ENCODE data around the gene KCNN3.

DNA sequence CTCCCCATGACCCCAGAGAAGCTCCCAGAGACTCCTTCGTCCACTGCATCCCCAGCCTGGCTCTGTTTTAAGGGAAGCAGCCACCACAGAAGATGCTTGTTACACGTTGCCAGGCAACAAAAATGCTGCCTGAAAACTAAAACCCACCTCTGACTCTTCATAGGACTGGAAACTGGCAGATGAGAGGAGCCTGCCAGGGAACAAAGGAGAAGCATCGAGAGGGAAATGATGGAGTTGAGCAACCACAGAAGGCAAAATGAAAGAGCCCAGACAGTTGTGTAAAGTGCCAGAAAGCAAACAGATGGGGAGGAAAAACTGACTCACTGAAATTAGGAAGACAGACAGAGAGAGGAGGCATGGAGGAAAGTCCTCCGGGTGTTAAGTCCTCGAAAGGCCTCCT, 118.4 kb downstream of the KCNN3 start:
- TF ChIP-seq POLR2A (IDR thresholded peaks at IDR 0.05; ENCODE audit: extremely low read depth, insufficient read length): no peak
- TF ChIP-seq, protein P1, sequence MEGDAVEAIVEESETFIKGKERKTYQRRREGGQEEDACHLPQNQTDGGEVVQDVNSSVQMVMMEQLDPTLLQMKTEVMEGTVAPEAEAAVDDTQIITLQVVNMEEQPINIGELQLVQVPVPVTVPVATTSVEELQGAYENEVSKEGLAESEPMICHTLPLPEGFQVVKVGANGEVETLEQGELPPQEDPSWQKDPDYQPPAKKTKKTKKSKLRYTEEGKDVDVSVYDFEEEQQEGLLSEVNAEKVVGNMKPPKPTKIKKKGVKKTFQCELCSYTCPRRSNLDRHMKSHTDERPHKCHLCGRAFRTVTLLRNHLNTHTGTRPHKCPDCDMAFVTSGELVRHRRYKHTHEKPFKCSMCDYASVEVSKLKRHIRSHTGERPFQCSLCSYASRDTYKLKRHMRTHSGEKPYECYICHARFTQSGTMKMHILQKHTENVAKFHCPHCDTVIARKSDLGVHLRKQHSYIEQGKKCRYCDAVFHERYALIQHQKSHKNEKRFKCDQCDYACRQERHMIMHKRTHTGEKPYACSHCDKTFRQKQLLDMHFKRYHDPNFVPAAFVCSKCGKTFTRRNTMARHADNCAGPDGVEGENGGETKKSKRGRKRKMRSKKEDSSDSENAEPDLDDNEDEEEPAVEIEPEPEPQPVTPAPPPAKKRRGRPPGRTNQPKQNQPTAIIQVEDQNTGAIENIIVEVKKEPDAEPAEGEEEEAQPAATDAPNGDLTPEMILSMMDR (IDR thresholded peaks at IDR 0.05; ENCODE audit: low read depth, low read length): no peak
- TF ChIP-seq, protein P2, sequence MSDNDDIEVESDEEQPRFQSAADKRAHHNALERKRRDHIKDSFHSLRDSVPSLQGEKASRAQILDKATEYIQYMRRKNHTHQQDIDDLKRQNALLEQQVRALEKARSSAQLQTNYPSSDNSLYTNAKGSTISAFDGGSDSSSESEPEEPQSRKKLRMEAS (IDR thresholded peaks at IDR 0.05; ENCODE audit: low read depth, low read length): no peak
